OCI-LY3 (cell line): Measurements from ENCODE around the gene NDUFV2.

Source experiments
- CTCF ChIP-seq: fragments of 200-600, 300-600 bp; sonication (generic); IDR thresholded peaks from 2 replicates; pipeline ENCODE4 v1.5.1; 2014; ENCODE audit warnings: antibody characterized with exemption, low read length, low read depth
- EZH2phosphoT487 ChIP-seq: fragments of 200-600 bp; shearing (Covaris generic); IDR thresholded peaks from 2 replicates; pipeline ENCODE4 v1.6.1; 2018; ENCODE audit warnings: antibody characterized with exemption, mixed run types, low read depth

GRCh38 chr18:9123520-9123919 lies 21.0 kb downstream of the NDUFV2 start:
- TF ChIP-seq CTCF (no peak), EZH2phosphoT487 (no peak)
